ENCODE data around the gene GRAP2.

DNA sequence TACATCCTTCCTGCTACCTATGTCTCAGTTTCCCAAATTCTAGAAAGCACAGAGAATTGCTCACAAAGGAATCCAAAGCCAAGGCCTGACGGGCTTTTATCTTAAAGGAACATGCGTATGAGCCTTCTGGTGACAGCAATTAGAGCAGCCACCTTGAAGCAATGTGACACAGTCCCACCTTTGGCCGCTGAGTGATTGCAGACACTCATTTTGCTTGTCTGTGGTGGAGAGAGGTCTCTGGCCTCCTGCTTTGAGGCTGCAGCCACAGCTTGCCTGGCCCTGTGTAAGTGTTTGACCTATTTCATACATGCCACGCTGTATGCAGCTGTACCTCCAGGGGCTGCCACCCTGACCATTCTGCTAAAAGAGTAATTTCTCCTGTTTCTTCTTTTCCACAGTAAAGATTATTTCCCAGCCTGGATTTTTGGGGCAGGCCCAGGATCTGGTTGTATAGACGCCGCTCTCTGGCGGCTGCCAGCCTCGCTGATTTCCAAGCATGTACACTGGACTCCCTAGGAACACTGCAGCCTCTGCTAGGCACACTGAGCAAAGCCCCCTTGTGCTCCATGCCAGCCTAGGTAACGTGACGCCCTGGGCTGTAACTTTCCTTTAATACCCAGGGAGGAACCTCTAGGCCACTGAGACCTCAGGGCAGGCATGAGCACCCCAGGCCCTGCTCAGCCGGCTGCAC, 58.2 kb downstream of the GRAP2 start:
- TF ChIP-seq, protein P1, sequence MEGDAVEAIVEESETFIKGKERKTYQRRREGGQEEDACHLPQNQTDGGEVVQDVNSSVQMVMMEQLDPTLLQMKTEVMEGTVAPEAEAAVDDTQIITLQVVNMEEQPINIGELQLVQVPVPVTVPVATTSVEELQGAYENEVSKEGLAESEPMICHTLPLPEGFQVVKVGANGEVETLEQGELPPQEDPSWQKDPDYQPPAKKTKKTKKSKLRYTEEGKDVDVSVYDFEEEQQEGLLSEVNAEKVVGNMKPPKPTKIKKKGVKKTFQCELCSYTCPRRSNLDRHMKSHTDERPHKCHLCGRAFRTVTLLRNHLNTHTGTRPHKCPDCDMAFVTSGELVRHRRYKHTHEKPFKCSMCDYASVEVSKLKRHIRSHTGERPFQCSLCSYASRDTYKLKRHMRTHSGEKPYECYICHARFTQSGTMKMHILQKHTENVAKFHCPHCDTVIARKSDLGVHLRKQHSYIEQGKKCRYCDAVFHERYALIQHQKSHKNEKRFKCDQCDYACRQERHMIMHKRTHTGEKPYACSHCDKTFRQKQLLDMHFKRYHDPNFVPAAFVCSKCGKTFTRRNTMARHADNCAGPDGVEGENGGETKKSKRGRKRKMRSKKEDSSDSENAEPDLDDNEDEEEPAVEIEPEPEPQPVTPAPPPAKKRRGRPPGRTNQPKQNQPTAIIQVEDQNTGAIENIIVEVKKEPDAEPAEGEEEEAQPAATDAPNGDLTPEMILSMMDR (IDR thresholded peaks at IDR 0.05): no peak
- no peak for TF ChIP-seq EZH2 (IDR thresholded peaks at IDR 0.05; ENCODE audit: borderline replicate concordance, insufficient read depth, low read depth, low read length, poor library complexity, severe bottlenecking)
